ENCODE measurements around the gene PALD1.

PALD1 gene

GRCh38 chr10:70549351-70549961, 70.9 kb downstream of the PALD1 start:
- no peak for TF ChIP-seq ZNF274 (IDR thresholded peaks at IDR 0.05; ENCODE audit: low read depth, low read length)

DNA sequence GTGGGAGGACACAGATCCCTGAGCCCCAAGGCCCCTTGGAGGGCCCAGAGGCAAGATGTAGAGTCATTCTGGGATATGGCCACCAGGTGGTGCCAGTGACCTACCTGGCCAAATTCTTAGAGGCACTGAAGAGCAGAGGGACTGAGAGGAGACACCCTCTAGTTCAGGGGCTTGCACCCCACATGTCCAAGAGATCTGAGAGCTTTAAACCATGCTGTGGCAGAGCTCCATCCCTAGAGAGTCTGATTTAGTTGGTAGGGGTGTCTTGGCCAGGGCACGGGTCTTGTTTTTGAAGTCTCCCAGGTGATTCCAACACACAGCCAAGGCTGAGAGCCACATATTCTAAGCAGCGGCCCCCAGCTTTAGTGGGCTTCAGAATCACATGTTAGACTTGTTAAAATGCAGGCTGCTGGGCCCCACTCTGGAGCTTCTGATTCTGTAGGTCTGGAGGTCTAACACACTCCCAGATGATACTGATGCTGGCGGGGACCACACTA, 71.4 kb downstream of the PALD1 start:
- H3K4me3 ChIP-seq (ENCODE audit: low read length), result no peak overlapping the region
- no peak for TF ChIP-seq ZNF274 (IDR thresholded peaks at IDR 0.05; ENCODE audit: low read depth, low read length)

More at GRCh38 chr10:70549351-70549961, 70.9 kb downstream of the PALD1 start:
- no peak overlapping the region for H3K4me3 ChIP-seq (ENCODE audit: low read length)

DNA sequence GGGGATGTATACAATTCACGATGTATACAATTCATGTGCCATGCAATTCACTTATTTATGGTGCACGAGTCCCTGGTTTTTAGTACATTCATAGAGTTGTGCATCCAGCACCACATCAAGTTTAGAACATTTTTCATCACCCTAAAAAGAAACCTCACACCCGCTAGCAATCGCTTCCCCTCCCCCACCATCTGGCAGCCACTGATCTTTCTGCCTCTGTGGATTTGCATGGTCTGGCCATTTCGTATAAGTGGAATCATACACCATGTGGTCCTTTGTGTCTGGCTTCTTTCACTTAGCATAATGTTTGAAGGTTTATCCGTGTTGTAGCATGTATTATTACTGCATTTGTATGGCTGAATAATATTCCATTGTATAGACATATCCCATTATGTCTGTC, 71.9 kb downstream of the PALD1 start:
- TF ChIP-seq ZNF274 (IDR thresholded peaks at IDR 0.05; ENCODE audit: low read depth, low read length), result no peak

GRCh38 chr10:70551466-70551865, 72.9 kb downstream of the PALD1 start:
- no peak for TF ChIP-seq ZNF274 (IDR thresholded peaks at IDR 0.05; ENCODE audit: low read depth, low read length)

More for the DNA sequence above, 71.9 kb downstream of the PALD1 start:
- no peak overlapping the region for H3K4me3 ChIP-seq (ENCODE audit: low read length)

DNA sequence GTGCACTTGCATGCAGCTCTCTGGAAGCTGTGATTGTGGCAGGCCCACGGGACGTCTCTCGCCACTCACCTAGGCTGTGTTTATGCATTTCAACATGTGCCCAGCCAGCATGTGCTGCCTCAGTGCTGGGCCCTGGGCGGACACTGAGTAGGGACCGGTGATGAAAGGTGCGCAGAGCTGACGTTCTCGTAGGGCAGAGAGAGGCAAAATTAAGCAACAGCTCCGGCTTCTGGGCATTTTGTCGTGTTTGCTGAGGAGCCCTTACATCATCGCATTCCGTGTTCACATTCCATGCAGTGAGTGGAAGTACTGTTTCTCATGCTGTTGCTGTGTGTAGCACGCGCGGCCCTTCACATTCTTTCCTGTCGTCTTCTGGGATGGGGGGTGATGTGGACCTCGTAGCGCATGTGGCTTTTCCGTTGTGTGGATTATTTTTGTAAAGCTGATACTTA, 73.4 kb downstream of the PALD1 start:
- TF ChIP-seq ZNF274 (IDR thresholded peaks at IDR 0.05; ENCODE audit: low read depth, low read length), result no peak
- H3K4me3 ChIP-seq (ENCODE audit: low read length), result no peak overlapping the region

More at GRCh38 chr10:70551466-70551865, 72.9 kb downstream of the PALD1 start:
- no peak overlapping the region for H3K4me3 ChIP-seq (ENCODE audit: low read length)

- no peak overlapping the region for H3K4me3 ChIP-seq (ENCODE audit: low read length)
- TF ChIP-seq ZNF274 (IDR thresholded peaks at IDR 0.05; ENCODE audit: low read depth, low read length), result no peak
Measured at GRCh38 chr10:70552586-70552985, 74.0 kb downstream of the PALD1 start.

DNA sequence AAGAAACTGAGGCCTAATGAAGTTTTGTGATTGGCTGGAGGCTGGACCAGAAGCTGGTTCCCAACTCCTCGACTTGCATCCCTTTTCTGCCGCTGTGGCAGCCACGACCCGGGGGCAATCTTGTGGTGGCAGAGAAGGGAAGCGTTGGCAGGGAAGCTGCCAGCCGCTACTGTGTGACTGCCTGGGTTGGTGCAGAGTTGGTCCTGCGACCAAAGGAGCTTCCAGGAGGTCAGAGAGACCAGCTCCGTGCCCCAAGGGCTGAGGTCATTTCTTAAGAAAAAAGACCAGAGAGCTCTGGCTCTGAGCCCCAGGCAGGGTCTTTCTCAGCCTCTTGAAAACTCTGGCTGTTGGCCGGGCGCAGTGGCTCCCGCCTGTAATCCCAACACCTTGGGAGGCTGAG, 76.8 kb downstream of the PALD1 start:
- TF ChIP-seq ZNF274 (IDR thresholded peaks at IDR 0.05; ENCODE audit: low read depth, low read length), result no peak

GRCh38 chr10:70557086-70557845, 78.7 kb downstream of the PALD1 start:
- no peak overlapping the region for H3K4me3 ChIP-seq (ENCODE audit: low read length)
- TF ChIP-seq ZNF274 (IDR thresholded peaks at IDR 0.05; ENCODE audit: low read depth, low read length), result no peak

More for the DNA sequence above, 76.8 kb downstream of the PALD1 start:
- H3K4me3 ChIP-seq (ENCODE audit: low read length), result no peak overlapping the region

GRCh38 chr10:70557876-70558275, 79.3 kb downstream of the PALD1 start:
- no peak for TF ChIP-seq ZNF274 (IDR thresholded peaks at IDR 0.05; ENCODE audit: low read depth, low read length)
- no peak overlapping the region for H3K4me3 ChIP-seq (ENCODE audit: low read length)

GRCh38 chr10:70558295-70558694, 79.7 kb downstream of the PALD1 start:
- no peak overlapping the region for H3K4me3 ChIP-seq (ENCODE audit: low read length)
- TF ChIP-seq ZNF274 (IDR thresholded peaks at IDR 0.05; ENCODE audit: low read depth, low read length), result no peak

- H3K4me3 ChIP-seq (ENCODE audit: low read length), result no peak overlapping the region
- no peak for TF ChIP-seq ZNF274 (IDR thresholded peaks at IDR 0.05; ENCODE audit: low read depth, low read length)
Measured at GRCh38 chr10:70558871-70559810, 80.6 kb downstream of the PALD1 start.

- no peak overlapping the region for H3K4me3 ChIP-seq (ENCODE audit: low read length)
- TF ChIP-seq ZNF274 (IDR thresholded peaks at IDR 0.05; ENCODE audit: low read depth, low read length), result no peak
Measured at GRCh38 chr10:70559861-70560260, 81.3 kb downstream of the PALD1 start.

DNA sequence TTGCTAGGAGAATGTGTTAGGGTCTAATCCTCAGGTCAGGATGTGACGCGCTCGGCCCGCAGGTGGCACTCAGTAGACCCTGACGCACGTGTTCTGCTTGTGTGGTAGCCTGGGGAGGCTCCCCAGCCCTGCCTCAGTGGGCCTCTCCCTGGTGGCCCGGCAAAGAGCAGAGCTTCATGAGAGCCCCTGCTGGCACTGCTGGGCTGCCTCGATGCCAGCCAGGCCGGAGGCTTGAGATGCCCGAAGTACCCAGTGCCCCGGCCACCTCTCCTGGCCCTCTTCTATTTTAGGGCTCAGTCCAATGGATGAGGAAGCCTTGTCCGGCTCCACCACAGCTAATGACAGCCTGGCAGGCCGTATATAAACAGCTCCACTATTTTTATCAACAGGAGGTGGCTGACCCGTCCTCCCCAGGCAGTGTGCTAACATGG, 82.0 kb downstream of the PALD1 start:
- no peak for TF ChIP-seq ZNF274 (IDR thresholded peaks at IDR 0.05; ENCODE audit: low read depth, low read length)

GRCh38 chr10:70561070-70561469, 82.5 kb downstream of the PALD1 start:
- TF ChIP-seq ZNF274 (IDR thresholded peaks at IDR 0.05; ENCODE audit: low read depth, low read length), result no peak
- no peak overlapping the region for H3K4me3 ChIP-seq (ENCODE audit: low read length)

More for the DNA sequence above, 82.0 kb downstream of the PALD1 start:
- no peak overlapping the region for H3K4me3 ChIP-seq (ENCODE audit: low read length)
